ENCODE measurements around the gene LTBP4.

LTBP4 gene

DNA sequence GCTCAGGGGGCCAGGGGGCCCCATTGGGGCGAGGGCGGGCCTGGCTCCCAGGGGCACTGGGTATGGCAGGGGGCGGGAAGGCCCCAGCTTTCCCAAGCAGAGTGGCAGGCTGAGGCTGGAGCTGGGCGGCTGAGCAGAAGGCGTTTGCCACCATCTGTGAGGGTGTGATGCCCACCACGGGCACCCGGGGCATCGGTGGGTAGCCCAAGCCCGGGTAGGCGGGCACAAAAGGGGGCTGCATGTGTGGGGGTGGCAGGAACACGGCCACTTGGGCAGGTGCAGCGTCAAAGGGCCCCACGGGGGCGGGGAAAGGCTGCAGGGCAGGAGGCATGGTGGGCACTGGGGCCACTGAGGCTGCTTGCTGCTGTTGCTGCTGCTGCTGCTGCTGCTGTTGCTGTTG, 66.4 kb downstream of the LTBP4 start:
- no peak for DNase-seq

DNA sequence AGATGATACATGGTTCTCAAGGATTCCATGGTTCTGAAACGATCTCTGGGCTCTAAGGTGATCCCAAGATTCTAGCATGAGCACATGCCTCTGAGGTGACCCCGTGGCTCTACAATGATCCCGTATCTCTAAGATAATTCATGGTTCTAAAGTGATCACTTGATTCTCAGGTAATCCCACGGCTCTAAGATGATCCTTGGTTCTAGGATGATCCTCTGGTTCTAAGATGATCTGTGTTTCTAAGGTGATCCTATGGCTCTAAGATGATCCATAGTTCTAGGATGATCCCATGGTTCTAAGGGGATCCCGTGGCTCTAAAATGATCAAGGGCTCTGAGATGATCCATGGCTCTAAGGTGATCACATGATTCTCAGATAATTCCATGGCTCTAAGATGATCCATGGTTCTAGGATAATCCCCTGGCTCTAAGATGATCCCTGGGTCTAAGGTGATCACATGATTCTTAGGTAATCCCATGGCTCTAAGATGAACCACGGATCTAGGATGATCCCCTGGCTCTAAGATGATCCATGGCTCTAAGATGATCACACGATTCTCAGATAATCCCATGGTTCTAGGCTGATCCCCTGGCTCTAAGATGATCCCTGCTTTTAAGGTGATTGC, 67.9 kb downstream of the LTBP4 start:
- no peak for DNase-seq

DNA sequence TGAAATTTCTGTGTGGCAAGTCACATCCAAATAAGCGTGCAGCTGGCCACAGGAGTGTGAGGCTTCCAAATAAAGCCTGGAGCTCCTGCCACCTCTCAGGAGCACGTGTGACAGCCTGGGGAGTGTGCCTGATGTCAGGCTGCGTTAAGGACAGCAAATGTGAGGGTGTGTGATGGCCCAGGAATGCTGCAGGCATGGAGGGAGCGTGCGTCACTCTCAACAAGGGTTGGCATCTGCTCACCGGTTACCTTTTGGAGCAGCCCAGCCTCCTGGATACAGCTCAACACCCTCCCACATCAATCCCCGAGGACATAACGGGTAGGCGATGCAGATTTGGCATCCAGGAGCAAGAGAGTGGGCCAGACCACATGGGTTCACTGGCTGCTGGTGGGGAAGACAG, 70.2 kb downstream of the LTBP4 start:
- no peak for DNase-seq

DNA sequence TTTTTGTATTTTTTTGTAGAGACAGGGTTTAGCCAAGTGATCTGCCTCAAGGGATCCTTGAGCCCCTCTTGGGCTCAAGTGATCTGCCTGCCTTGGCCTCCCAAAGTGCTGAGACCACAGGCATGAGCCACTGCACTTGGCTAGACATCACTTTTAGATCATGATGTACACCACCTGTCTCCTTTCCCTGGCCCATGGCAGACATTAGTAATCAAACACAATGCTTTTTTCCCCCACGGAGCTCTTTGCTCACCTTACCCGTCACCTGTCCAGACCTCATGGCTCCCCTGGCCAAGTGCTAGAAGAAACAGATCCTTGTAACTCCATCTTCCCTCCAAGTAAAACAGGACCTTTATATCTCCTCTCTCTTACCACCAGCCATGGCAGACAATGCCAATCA, 70.9 kb downstream of the LTBP4 start:
- no peak for DNase-seq

DNA sequence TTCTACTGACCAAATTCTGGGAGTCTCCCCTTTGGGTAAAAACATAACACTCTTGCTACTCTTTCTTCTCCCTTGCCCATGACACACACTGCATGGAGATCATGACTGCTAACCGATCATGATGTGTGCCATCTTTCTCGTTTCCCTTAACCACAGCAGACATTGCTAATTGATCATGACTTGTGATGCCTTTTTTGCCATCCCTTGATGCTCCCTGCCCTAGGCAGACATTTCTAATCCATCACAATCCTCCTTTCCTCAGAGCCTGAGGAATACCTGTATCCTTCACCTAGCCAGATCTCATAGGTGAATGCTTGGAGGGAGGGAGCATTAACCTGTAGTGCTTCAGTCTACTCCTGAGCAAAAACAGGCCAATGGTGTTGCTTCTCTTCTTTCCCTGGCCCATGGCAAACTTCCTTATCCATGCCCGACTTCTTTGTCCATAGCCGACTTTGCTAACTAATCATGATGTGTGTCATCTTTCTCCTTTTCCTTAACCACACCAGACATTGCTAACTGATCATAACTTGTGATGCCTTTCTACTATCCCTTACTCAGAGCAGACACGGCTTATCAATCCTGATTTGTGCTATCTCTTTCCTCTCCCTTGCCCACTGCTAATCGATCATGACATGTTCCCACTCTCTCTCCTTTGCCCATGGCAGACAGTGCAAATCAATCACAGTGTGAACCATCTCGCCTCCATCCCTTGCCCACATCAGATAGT, 71.6 kb downstream of the LTBP4 start:
- DNase-seq: no peak

DNA sequence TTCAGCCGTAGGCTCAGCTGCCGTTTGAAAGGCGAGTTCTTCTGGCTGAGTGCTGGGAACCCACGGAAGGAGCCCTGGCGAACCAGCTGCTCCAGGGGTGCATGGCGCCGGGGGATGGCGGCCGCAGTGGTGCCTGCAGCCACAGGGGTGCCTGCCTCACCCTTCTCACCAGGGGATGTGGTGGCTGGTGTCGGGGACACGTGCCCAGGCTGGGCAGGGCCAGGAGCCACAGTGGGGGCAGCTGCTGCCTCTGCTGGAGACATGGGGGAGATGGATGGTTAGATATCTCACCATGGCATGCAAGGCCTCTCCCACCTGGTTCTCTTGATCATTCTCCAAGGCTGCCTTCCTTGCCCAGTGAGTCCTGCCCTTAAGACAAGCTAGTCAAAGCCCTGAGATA, 72.2 kb downstream of the LTBP4 start:
- no peak for DNase-seq

DNA sequence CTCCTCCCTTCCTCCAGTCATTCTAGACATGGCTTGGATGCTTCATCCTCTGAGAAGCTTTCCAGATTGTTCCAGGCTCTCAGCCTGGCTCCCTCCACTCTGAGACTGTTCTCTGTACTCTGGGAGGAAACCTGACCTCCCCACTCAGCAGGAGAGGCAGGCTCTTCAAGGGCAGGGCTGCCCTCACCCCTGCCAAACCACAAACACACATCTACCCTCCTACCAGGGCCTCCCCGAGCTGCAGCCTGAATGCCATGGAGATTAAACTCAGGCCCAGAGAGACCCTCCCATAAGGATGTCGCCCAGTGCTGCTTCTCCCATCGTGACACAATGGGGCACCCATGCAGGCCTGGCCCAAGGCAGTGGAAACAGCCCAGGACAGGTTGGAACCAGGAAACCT, 73.1 kb downstream of the LTBP4 start:
- DNase-seq: no peak

DNA sequence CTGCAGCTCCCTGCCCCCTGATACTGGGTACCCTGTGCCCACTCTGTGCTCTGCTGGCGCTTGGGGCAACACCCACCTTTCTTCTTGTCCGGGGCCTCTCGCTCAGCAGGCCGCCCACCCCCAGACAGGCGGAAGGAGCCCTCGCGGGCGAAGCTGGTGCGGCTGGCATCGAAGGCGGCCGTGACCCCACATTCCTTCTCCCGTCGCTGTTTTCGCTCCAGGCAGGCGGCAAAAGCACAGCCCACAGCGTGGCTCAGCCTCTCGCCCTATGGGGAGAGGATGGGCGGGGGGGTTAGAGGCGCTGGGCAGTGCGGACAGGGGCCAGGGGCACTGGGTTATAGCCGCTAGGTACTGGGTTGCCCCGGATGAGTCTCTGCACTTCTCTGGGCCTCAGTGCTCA, 76.0 kb downstream of the LTBP4 start:
- no peak for DNase-seq

All from effector CD8-positive, alpha-beta T cell (primary cell).